DOHH2 (cell line): ENCODE results near the gene DERL3.

ENCODE experiments used
- H3F3A ChIP-seq: fragments of 200-600 bp; sonication (generic), shearing (Covaris generic); 2 replicates; pipeline ENCODE4 v1.6.0; 2016; ENCODE audit warnings: antibody characterized with exemption, mild to moderate bottlenecking; ENCODE audit not compliant: control insufficient read depth, insufficient read depth
- H3K27ac ChIP-seq: fragments of 200-600 bp; sonication (generic); 2 replicates; pipeline ENCODE4 v1.5.1; 2014; ENCODE audit warnings: low read depth, mild to moderate bottlenecking, low read length, moderate library complexity
- H3K27me3 ChIP-seq: fragments of 200-600 bp; sonication (generic); 2 replicates; pipeline ENCODE4 v1.6.1; 2014; ENCODE audit warnings: mild to moderate bottlenecking, low read length, mixed read lengths; ENCODE audit not compliant: control insufficient read depth
- H3K36me3 ChIP-seq: fragments of 200-600 bp; sonication (generic); 2 replicates; pipeline ENCODE4 v1.6.1; 2014; ENCODE audit warnings: mild to moderate bottlenecking, low read length, moderate library complexity, mixed read lengths; ENCODE audit not compliant: control insufficient read depth
- H3K4me1 ChIP-seq: fragments of 200-600 bp; sonication (generic); 2 replicates; pipeline ENCODE4 v1.6.1; 2014; ENCODE audit warnings: mild to moderate bottlenecking, low read length, mixed read lengths; ENCODE audit not compliant: control insufficient read depth
- H3K4me2 ChIP-seq: fragments of 200-600 bp; sonication (generic); 2 replicates; pipeline ENCODE4 v1.6.0; 2014; ENCODE audit warnings: mild to moderate bottlenecking, low read length, moderate library complexity
- H3K4me3 ChIP-seq: fragments of 200-600 bp; sonication (generic); 2 replicates; pipeline ENCODE4 v1.5.1; 2014; ENCODE audit warnings: mild to moderate bottlenecking, low read length, mixed read lengths
- H3K79me2 ChIP-seq: fragments of 200-600 bp; sonication (generic); 2 replicates; pipeline ENCODE4 v1.6.1; 2014; ENCODE audit warnings: mild to moderate bottlenecking, low read length, mixed read lengths; ENCODE audit not compliant: control insufficient read depth
- H3K9me2 ChIP-seq: fragments of 200-600 bp; sonication (generic); replicated peaks from 2 replicates; pipeline ENCODE4 v1.6.1; 2014; ENCODE audit warnings: mild to moderate bottlenecking, low read length, mixed read lengths; ENCODE audit not compliant: control insufficient read depth
- H3K9me3 ChIP-seq: fragments of 200-600 bp; sonication (generic); 2 replicates; pipeline ENCODE4 v1.6.1; 2014; ENCODE audit warnings: antibody characterized with exemption, low read length, mixed read lengths; ENCODE audit not compliant: control insufficient read depth, insufficient read depth
- H4K20me1 ChIP-seq: fragments of 200-600 bp; sonication (generic); 2 replicates; pipeline ENCODE4 v1.6.0; 2014; ENCODE audit warnings: low read depth, mild to moderate bottlenecking, antibody characterized with exemption, low read length, moderate library complexity; ENCODE audit not compliant: control insufficient read depth, insufficient read depth
- CTCF ChIP-seq: fragments of 200-600 bp; sonication (generic); IDR thresholded peaks from one replicate; pipeline ENCODE4 v1.5.1; 2014; ENCODE audit warnings: antibody characterized with exemption, mild to moderate bottlenecking, low read depth, low read length; ENCODE audit not compliant: poor library complexity, severe bottlenecking
- EZH2phosphoT487 ChIP-seq: fragments of 200-600 bp; sonication (generic); IDR thresholded peaks from 2 replicates; pipeline ENCODE4 v1.6.1; 2017; ENCODE audit warnings: borderline replicate concordance, mild to moderate bottlenecking, antibody characterized with exemption, low read length, moderate library complexity, mixed read lengths

The DERL3 gene

GRCh38 chr22:23823331-23823791, 15.4 kb downstream of the DERL3 start:
- peaks cover 77% of the 10 kb centered on the region for H3K79me2 ChIP-seq
- no peak overlapping the region for H3K4me2 ChIP-seq
- peak overlapping the region; percentile 91 for H3K27ac ChIP-seq
- peaks cover 94% of the 10 kb centered on the region for H3K36me3 ChIP-seq
- TF ChIP-seq CTCF (no peak), EZH2phosphoT487 (no peak)
- H3K4me3 ChIP-seq: no peak overlapping the region
- H3K4me1 ChIP-seq: peaks cover 97% of the 10 kb centered on the region
- no peaks in the 10 kb centered on the region for H3K9me2 ChIP-seq
- no peaks in the 10 kb centered on the region for H4K20me1 ChIP-seq
- H3K9me3 ChIP-seq: no peaks in the 10 kb centered on the region
- peaks cover 22% of the 10 kb centered on the region for H3F3A ChIP-seq
- no peaks in the 10 kb centered on the region for H3K27me3 ChIP-seq

DNA sequence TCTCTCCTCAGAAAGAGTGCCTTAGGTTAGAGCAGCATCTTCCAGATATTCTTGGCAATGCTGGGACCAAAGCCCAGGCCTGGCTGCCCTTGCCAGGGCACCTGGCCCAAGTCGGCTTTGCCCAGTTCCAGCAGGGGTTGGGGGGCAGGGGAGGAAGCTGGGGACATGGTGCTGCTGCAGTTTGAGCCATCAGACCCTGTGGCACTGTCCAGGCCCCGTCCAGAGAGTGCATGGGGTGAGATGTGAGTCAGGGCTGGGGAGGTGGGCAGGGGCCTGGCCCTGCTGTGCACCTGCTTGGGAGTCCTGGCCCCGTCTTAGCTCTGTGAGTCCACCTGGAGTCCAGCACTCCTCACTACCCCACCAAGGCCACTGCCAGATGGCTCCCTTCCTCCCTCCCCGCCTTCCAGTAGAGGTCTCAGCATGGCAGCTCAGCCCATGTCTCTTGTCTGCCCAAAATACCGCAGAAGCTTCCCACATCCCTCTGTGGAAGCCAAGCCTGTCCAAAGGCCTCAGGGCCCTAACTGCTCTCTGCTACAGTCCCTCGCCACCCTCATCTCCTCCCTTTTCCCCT, 16.6 kb downstream of the DERL3 start:
- Histone ChIP-seq H3K9me2 (no peaks in the 10 kb centered on the region), H3K4me1 (peaks cover 97% of the 10 kb centered on the region), H3K4me2 (no peak overlapping the region), H3K27ac (0 out of 2 replicates have a peak overlapping the region, but pooled peaks have one; percentile 12), H3K27me3 (no peaks in the 10 kb centered on the region), H3K79me2 (peaks cover 71% of the 10 kb centered on the region), H4K20me1 (no peaks in the 10 kb centered on the region), H3K36me3 (peaks cover 96% of the 10 kb centered on the region), H3F3A (peaks cover 22% of the 10 kb centered on the region), H3K4me3 (no peak overlapping the region), H3K9me3 (no peaks in the 10 kb centered on the region)
- no peak for TF ChIP-seq EZH2phosphoT487
- TF ChIP-seq CTCF: no peak

DNA sequence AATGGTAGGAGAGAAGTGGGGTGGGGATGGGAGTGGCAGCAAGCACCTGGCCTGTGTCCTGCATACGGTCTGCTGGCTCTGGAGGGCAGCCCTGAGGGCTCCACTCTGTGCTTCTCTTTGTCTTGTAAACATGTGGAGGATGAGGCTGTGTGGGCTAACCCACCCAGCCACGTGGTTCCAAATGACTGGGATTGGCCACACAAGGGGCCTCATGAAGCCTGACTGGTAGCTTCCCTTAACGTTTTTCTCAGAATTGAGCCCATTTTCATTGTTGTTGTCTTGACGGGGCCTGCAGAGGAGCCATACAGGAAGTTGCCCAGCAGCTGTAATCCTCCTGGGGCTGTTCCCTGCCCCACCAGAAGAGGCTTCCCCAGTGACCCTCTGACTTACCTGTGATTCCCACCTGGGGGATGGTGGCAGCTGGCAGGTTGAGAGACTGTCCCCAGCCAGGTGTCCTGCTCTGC, 18.0 kb downstream of the DERL3 start:
- Histone ChIP-seq H3K27ac (peak overlapping the region; percentile 60), H3K36me3 (peaks cover 97% of the 10 kb centered on the region), H3K9me3 (no peaks in the 10 kb centered on the region), H3K9me2 (no peaks in the 10 kb centered on the region), H3F3A (peaks cover 13% of the 10 kb centered on the region), H3K27me3 (no peaks in the 10 kb centered on the region), H3K79me2 (peaks cover 75% of the 10 kb centered on the region), H3K4me2 (0 out of 2 replicates have a peak overlapping the region, but pooled peaks have one; percentile 15), H4K20me1 (no peaks in the 10 kb centered on the region), H3K4me3 (no peak overlapping the region), H3K4me1 (peaks cover 97% of the 10 kb centered on the region)
- TF ChIP-seq CTCF (no peak), EZH2phosphoT487 (no peak)
